ENCODE measurements around the gene FAM241B. TPM values are rescaled to one million over a fixed set of nuclear protein-coding genes. Genes with fewer than 3 reads are reported as not detected.

FAM241B gene
- total and polyA plus RNA-seq, 7 donors, result 1.1 to 6.2 (median 2.8) TPM

DNA sequence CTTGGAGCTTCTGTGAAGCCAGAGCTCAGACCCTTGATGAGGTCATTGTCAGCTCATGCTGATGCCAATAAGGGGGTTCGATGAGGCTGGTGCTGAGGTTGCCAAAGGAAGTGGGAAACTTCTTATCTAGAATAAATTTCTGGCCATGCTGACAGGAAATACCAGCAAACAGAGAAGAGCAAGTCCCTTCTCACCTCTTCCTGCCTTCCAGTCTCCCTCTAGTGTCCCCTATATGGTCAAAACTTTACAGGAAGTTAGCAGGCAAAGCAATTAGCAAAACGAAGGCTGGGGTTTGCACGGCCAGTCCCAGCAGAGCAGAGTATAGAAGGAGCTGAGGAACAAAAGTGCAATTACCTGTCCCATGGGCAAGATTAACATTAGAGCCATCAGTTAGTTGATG, 41.7 kb upstream of the FAM241B start:
- intact Hi-C loops (cut with DNase I), result no loop called here

DNA sequence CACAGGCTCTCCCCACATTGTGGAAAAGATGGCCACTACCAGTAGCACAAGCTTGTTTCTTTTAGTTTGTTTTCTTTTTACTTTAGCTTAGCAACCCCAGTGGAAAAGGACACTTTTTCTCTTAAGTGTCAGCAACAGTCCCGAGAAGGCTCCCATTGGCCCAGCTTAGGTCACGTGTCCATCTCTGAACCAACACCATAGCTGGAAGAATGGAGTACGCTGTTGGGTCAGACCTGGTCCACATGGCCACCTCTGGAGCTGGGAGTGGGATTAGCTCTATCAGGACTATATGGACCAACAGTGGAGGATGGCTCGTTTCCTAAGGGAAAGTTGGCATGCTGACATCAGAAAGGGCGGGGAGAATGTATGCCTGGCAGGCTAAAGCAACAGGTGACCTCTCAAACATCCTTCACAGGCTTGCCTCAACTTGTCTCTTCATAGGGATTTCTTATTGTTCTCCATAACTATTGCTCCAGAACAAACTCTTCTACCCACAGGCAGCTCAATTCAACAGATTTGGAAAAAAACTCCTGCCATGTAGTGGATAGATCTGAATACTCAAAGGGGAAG, 29.2 kb upstream of the FAM241B start:
- Histone ChIP-seq H3K4me3 (no peak overlapping the region), H3K4me1 (no peaks in the 10 kb centered on the region), H3K9me3 (no peaks in the 10 kb centered on the region), H3K36me3 (ENCODE audit: insufficient read depth in 1 of 2, low read depth in 1 of 2) (no peaks in the 10 kb centered on the region), H3K27ac (no peak overlapping the region), H3K27me3 (ENCODE audit: insufficient read depth in 3 of 3, low read length in 2 of 3) (peaks cover 7 to 38% (median 9%) of the 10 kb centered on the region in 3 donors)
- intact Hi-C loops (cut with DNase I), result no loop called here
- no peak for DNase-seq
- ATAC-seq, result no peak
- TF ChIP-seq CTCF (IDR thresholded peaks at IDR 0.05), result no peak
- WGBS, 3 donors, result 60 to 77% (median 76%) methylated on average over 5 of the region's 5 CpGs

More for the DNA sequence above, 41.7 kb upstream of the FAM241B start:
- Histone ChIP-seq H3K27me3 (ENCODE audit: insufficient read depth in 3 of 3, low read length in 2 of 3) (no peaks in the 10 kb centered on the region), H3K9me3 (no peaks in the 10 kb centered on the region), H3K4me1 (no peaks in the 10 kb centered on the region), H3K36me3 (ENCODE audit: insufficient read depth in 1 of 2, low read depth in 1 of 2) (no peaks in the 10 kb centered on the region), H3K4me3 (no peak overlapping the region), H3K27ac (no peak overlapping the region)
- 24 to 34% (median 26%) methylated on average over 3 of the region's 3 CpGs for WGBS, 3 donors
- TF ChIP-seq CTCF (IDR thresholded peaks at IDR 0.05), result no peak
- DNase-seq, result no peak
- no peak for ATAC-seq

- H3K27ac ChIP-seq, result no peak overlapping the region
- 44 to 93% (median 88%) methylated on average over 1 of the region's 1 CpG for WGBS, 3 donors
- peaks cover 0 to 3% (median under 1%) of the 10 kb centered on the region in 3 donors for H3K27me3 ChIP-seq (ENCODE audit: insufficient read depth in 3 of 3, low read length in 2 of 3)
- intact Hi-C loops (cut with DNase I), result no loop called here
- DNase-seq, result no peak
- TF ChIP-seq CTCF (IDR thresholded peaks at IDR 0.05), result no peak
- H3K9me3 ChIP-seq, result peaks cover 3% of the 10 kb centered on the region
- H3K36me3 ChIP-seq (ENCODE audit: insufficient read depth in 1 of 2, low read depth in 1 of 2), result no peaks in the 10 kb centered on the region
- no peaks in the 10 kb centered on the region for H3K4me1 ChIP-seq
- no peak for ATAC-seq
- H3K4me3 ChIP-seq, result no peak overlapping the region
These were observed 21.0 kb upstream of the FAM241B start for GRCh38 chr10:69609077-69609476.

- DNase-seq, result no peak
- no peak for ATAC-seq
- Histone ChIP-seq H3K4me3 (no peak overlapping the region), H3K4me1 (no peaks in the 10 kb centered on the region), H3K27me3 (ENCODE audit: insufficient read depth in 3 of 3, low read length in 2 of 3) (no peaks in the 10 kb centered on the region), H3K9me3 (peaks cover 3% of the 10 kb centered on the region), H3K27ac (no peak overlapping the region), H3K36me3 (ENCODE audit: insufficient read depth in 1 of 2, low read depth in 1 of 2) (no peaks in the 10 kb centered on the region)
- TF ChIP-seq CTCF (IDR thresholded peaks at IDR 0.05), result no peak
- intact Hi-C loops (cut with DNase I), result no loop called here
These were observed 17.3 kb upstream of the FAM241B start for GRCh38 chr10:69612760-69613159.

DNA sequence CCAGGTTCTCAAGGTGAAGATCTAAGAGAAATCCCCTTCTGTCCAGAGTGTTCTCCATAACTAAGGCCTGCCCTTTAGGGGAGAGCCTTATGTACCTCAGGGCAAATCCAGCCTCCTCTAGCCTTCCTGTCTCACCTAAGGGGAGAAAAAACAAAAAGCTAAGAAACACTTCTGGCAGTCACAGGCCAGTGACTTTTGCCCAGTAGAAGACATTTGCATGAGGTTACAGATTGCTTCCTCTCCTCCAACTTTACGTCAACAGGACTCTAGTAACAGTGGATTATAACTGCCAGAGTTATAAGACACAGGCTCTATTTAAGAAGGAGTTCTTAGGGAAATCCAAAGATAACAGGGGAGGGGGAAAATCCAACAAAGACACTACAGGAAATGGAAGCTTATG, 15.9 kb upstream of the FAM241B start:
- no peaks in the 10 kb centered on the region for H3K36me3 ChIP-seq (ENCODE audit: insufficient read depth in 1 of 2, low read depth in 1 of 2)
- H3K4me3 ChIP-seq, result no peak overlapping the region
- no peak overlapping the region for H3K27ac ChIP-seq
- intact Hi-C loops (cut with DNase I), result no loop called here
- ATAC-seq, result no peak
- H3K4me1 ChIP-seq, result no peaks in the 10 kb centered on the region
- no peaks in the 10 kb centered on the region for H3K27me3 ChIP-seq (ENCODE audit: insufficient read depth in 3 of 3, low read length in 2 of 3)
- H3K9me3 ChIP-seq, result peaks cover 3% of the 10 kb centered on the region
- no peak for TF ChIP-seq CTCF (IDR thresholded peaks at IDR 0.05)
- DNase-seq, result no peak
- 88 to 91% (median 90%) methylated on average over 1 of the region's 1 CpG for WGBS, 3 donors

Measured in psoas muscle (tissue), 8 donors.